Kidney epithelial cell (primary cell): Measurements from ENCODE around the gene SSRP1. TPM values are rescaled to one million over a fixed set of nuclear protein-coding genes. Genes with fewer than 3 reads are reported as not detected.
"Not testable (repeated sequence)": the region's sequence is repeated elsewhere in the genome, so short reads cannot be mapped to it uniquely, and the experiment has no call there.

Source experiments
- DNase-seq: peaks from one replicate; pipeline ENCODE4 v3.0.0-alpha.2; 2010; ENCODE audit warnings: low read depth
- H3K27me3 ChIP-seq: 2 replicates; pipeline ENCODE4 v1.6.0; 2011; ENCODE audit warnings: low read length; ENCODE audit not compliant: control insufficient read depth, insufficient read depth
- H3K36me3 ChIP-seq: 2 replicates; pipeline ENCODE4 v1.5.1; 2011; ENCODE audit warnings: low read length; ENCODE audit not compliant: control insufficient read depth, insufficient read depth
- H3K4me3 ChIP-seq: 2 replicates; pipeline ENCODE4 v1.5.1; 2011; ENCODE audit warnings: low read depth, mild to moderate bottlenecking, control low read depth, low read length
- CTCF ChIP-seq: IDR thresholded peaks from 2 replicates; pipeline ENCODE4 v1.5.1; 2011; ENCODE audit warnings: mild to moderate bottlenecking, moderate library complexity, low read length, control low read depth, inconsistent platforms; ENCODE audit not compliant: insufficient read depth, poor library complexity, severe bottlenecking
- total RNA-seq: library from RNA; depleted of rRNA; stranded (reverse); fragments of >200 nt; gene quantifications from 2 replicates; pipeline ENCODE4 v1.2.3, GENCODE V29; 2015

SSRP1 gene
- total RNA-seq, 1 donor from 2014 or later = 156 TPM

GRCh38 chr11:57294225-57295131, 41.2 kb downstream of the SSRP1 start:
- no peak for TF ChIP-seq CTCF
- Histone ChIP-seq H3K36me3 (peaks cover 2% of the 10 kb centered on the region), H3K27me3 (no peaks in the 10 kb centered on the region), H3K4me3 (no peak overlapping the region)
- no peak for DNase-seq

GRCh38 chr11:57290288-57290687, 45.4 kb downstream of the SSRP1 start:
- H3K27me3 ChIP-seq = no peaks in the 10 kb centered on the region
- H3K4me3 ChIP-seq = no peak overlapping the region
- H3K36me3 ChIP-seq = no peaks in the 10 kb centered on the region
- no peak for TF ChIP-seq CTCF
- no peak for DNase-seq

- no peak overlapping the region for H3K4me3 ChIP-seq
- H3K36me3 ChIP-seq = no peaks in the 10 kb centered on the region
- no peaks in the 10 kb centered on the region for H3K27me3 ChIP-seq
- TF ChIP-seq CTCF = no peak
- no peak for DNase-seq
Measured at GRCh38 chr11:57288771-57289579, 46.7 kb downstream of the SSRP1 start.

GRCh38 chr11:57287884-57288283, 47.8 kb downstream of the SSRP1 start:
- no peak for DNase-seq
- TF ChIP-seq CTCF = no peak
- H3K27me3 ChIP-seq = no peaks in the 10 kb centered on the region
- H3K4me3 ChIP-seq = no peak overlapping the region
- no peaks in the 10 kb centered on the region for H3K36me3 ChIP-seq

- Histone ChIP-seq H3K4me3 (no peak overlapping the region), H3K36me3 (no peaks in the 10 kb centered on the region), H3K27me3 (no peaks in the 10 kb centered on the region)
- DNase-seq = no peak
- TF ChIP-seq CTCF = no peak
Measured at GRCh38 chr11:57283231-57283990, 52.3 kb downstream of the SSRP1 start.

- not testable (repeated sequence) for H3K4me3 ChIP-seq, H3K27me3 ChIP-seq, DNase-seq, H3K36me3 ChIP-seq
Measured at GRCh38 chr11:57281546-57281945, 54.1 kb downstream of the SSRP1 start.
